ENCODE measurements around the gene ARHGAP10.

- TF ChIP-seq CTCF (IDR thresholded peaks at IDR 0.05) (no peak), POLR2A (IDR thresholded peaks at IDR 0.05) (no peak)
Observed at GRCh38 chr4:147689067-147689466, 42.8 kb upstream of the ARHGAP10 start.

Measured in Peyer's patch (tissue), 4 donors.